Activated T-cell treated with anti-CD3 and anti-CD28 coated beads, Interleukin-2, amount 50 U/mL, for 1 hour (primary cell): ENCODE results near the gene PRMT1.
"Not testable (repeated sequence)": the region's sequence is repeated elsewhere in the genome, so short reads cannot be mapped to it uniquely, and the experiment has no call there.

Experiments
- DNase-seq: peaks from one replicate; pipeline ENCODE4 v3.0.0-alpha.2; 2020

Gene PRMT1

DNA sequence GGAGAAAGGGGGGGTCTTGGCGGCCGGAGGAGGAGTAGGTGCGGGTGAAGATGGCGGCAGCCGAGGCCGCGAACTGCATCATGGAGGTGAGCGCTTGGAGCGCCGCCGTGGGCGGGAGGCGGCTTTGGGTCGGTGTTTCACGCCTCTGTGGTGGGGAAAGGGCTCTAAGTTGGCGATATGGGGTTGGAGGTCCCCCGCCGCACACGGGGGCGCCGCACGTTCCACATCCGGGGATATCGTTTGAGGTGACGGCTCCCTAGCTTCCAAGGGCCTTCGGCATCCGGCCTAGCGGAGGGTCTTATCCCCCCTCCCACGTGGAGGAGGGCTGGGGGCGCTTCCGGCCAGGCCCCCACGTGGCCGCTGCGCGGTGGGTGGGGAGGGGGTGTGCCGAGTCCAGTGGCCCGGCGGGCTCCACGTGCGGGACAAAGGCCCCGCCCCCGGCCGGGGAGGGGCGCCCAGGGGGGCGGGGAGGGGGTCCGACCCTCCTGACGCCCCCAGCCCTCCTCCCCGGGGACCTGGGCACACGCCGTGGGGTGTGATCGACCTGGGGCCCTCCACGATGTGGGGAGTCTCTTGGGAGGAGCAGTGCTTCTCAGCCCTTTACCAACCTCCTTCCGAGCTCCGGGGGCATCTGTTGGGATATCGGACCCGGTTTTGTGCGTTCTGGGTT is at the start of gene PRMT1:
PRMT1 (plus strand) TSS at position 41 of the 670 bp plus-strand sequence; CDS start at position 51, 10 bp downstream.
- no peak for DNase-seq

DNA sequence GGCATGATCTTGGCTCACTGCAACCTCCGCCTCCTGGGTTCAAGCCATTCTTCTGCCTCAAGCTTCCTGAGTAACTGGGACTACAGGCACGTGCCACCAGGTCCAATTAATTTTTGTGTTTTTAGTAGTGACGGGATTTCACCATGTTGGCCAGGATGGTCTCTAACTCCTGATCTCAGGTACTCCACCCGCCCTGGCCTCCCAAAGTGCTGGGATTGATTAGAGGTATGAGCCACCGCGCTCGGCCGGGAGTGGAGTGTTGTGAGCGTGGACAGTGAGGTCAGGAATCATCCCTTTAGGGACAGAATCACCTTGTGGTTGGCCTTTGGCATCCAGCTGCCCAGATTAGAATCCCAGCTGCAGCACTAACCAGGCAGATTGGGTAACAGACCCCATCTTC is 47.4 kb upstream of the PRMT1 start:
- DNase-seq: no peak

DNA sequence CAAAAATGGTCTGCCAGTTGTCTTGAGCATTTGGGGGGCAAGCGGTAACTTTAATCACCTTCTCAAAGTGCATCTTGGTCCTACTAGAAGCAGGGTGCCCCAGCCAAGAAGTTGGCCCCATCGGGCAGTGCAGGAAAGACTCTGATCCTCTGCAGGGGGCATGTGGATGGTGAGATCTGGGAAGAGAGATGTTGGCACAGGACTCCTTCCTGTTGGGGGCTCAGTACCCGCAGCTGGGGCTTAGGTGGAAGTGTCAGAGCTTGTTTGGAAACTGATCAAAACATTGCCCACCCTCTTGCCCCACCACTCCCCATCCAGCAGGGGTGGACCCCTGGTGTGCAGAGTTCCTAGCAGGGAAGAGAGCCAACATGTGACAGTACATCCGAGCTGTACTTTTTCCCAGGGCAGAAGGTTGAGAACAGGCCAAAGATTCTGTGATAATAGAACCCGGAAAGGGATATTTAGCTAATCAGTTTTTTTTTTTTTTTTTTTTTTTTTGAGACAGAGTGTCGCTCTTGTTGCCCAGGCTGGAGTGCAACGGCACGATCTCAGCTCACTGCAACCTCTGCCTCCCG is 46.0 kb upstream of the PRMT1 start:
- DNase-seq: no peak

DNA sequence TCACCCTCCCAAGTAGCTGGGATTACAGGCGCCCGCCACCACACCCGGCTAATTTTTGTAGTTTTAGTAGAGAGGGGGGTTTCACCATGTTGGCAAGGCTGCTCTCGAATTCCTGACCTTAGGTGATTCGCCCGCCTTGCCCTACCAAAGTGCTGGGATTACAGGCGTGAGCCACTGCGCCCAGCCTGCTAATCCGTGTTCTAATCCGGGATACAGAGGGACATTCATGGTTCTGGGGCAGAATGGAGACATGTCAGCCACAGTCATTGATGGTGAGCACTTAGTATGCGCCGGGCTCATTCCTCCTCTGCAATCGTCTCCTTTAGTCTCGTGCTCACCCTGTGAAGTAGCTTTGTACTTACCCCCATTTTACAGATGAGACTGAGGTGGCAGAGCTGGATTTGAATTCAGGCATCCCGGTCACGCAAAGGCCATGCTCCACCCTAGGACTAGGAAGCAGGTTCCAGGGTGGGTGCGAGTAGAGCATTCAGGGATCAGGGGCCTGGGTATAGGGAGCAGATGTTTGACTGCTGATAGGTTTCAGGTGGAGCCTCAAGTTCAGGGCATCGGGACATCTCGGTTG is 45.4 kb upstream of the PRMT1 start:
- DNase-seq: no peak

DNA sequence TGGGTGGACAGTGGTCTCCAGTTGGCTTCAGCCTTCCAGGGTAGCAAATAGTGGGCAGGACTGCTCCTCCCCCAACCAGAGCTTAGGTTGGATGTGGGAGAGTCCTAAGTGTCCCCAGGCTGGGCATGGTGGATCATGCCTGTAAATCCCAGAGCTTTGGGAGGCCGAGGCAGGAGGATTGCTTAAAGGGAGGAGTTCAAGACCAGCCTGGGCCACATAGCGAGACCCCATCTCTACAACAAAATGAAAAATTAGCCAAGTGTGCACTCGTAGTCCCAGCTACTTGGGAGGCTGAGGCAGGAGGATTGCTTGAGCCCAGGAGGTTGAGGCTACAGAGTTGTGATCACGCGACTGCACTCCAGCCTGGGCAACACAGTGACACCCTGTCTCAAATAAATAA is 44.5 kb upstream of the PRMT1 start:
- no peak for DNase-seq

DNA sequence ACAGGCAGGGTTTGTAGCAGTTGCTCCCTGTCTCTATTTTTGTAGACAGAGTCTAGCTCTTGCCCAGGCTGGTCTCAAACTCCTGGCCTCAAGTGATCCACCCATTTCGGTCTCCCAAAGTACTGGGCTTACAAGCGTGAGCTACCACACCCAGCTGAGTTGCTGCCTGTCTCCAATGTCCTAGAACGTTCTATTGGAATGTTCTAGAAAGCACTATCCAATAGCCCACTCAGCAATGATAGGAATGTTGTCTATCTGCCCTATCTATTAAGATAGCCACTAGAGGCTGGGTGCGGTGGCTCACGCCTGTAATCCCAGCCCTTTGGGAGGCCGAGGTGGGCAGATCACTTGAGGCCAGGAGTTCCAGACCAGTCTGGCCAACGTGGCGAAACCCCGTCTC is 43.8 kb upstream of the PRMT1 start:
- DNase-seq: not testable (repeated sequence)

DNA sequence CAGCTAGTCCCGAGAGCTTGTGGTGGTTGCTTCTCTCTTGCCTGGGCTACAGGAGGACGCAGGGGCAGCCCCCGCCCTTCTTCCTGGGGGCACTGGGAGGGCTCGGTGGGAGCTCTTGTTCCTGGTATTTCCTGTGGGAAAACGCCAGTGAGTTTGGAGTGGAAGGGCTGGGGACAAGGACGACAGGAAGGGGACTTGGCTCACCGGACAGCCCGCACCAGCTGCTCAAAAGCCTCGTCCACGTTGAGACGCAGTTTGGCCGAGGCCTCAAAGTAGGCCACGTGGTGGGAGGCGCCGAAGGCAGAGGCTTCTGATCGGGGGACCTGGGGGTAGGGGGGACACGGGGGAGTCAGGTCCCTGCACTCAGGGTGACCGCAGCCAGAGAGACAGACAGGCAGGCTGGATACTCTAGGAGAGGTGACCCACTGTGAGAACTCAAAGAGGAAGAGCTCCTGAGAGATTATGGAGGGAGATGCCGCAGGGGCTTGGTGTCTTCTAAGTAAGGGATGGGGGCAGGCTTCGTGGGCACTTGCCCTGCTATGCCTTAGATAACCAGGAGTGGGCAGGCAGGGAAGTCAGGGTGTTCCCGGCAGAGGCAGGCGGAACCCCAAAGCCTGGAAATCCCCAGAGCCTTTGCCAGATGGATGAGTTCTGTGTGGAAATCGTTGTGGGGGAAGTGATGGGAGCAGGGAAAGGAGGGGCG is 41.4 kb upstream of the PRMT1 start:
- DNase-seq: no peak

DNA sequence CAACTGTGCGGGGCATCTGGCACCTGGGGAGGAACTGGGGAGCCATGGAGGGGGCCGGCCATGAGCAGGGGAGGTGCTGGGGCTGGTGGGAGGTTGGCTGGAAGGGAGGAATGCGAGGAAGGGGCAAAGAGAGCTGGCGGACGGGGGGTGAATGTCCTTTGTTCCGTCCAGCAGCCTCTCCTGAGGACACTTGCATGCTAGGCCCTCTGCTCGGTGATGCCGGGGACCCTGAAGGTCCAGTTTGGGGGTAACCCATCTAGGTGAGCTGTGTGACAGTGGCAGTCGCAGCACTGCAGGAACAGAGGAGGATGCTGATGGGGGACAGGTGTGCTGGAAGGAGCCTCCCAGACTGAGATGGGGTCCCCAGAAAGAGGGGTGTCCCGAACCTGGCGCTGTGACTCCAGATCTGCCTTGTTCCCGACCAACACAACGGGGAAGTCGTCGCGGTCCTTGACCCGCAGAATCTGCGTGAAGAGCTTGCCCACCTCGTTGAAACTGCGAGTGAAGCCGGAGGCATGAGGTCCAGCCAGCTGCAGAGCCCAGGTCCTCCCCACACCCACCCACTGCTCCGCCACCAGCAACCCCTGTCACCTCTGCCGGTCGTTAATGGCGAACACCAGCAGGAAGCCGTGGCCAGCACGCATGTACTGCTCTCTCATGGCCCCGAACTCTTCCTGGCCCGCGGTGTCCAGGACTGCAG is 40.7 kb upstream of the PRMT1 start:
- DNase-seq: no peak

DNA sequence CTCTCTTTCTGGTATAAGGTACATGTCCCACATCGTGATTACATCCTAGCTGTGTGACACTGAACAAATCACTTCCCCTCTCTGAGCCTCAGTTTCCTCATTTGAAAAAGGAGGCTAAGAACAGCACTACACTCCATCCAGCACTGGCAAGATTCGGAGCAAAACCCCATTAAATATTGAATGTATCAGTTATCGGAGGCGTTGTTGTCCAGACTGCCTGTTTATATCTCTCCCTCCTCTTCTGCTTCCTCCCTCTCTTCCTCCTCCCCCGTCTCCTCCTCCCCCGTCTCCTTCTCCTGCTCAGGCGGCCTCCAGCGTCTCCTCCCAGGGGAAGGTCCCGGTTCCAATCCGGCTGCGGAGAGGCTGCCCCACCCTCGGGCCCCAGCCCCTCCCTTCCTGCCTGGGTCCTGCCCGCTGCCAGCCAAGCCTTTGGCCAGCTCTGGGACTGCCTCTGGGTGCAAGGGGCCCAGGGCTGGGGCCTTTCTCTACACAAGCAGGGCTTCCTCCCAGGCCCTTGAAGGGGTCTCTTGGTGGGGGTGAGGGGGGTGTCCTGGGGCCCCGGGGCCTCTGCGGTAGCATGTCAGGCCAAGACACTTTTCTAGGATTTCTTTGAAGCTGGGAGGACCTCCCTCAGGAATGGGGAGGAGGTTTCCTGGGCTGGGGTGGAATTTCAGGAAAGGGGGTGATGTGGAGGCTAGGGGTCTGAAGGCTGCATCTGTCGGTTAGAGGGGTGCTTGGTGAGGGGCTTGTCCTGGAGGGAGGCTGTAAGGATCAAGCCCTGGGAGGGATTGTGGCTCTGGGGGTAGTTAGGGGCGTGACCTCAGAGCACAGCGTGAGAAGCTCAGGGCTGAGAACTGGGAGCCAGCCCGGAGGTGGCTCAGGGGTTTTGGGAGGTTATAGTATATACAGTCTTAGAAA is 39.0 kb upstream of the PRMT1 start:
- DNase-seq: no peak

GRCh38 chr19:49639401-49640112 is 37.5 kb upstream of the PRMT1 start:
- DNase-seq: no peak

DNA sequence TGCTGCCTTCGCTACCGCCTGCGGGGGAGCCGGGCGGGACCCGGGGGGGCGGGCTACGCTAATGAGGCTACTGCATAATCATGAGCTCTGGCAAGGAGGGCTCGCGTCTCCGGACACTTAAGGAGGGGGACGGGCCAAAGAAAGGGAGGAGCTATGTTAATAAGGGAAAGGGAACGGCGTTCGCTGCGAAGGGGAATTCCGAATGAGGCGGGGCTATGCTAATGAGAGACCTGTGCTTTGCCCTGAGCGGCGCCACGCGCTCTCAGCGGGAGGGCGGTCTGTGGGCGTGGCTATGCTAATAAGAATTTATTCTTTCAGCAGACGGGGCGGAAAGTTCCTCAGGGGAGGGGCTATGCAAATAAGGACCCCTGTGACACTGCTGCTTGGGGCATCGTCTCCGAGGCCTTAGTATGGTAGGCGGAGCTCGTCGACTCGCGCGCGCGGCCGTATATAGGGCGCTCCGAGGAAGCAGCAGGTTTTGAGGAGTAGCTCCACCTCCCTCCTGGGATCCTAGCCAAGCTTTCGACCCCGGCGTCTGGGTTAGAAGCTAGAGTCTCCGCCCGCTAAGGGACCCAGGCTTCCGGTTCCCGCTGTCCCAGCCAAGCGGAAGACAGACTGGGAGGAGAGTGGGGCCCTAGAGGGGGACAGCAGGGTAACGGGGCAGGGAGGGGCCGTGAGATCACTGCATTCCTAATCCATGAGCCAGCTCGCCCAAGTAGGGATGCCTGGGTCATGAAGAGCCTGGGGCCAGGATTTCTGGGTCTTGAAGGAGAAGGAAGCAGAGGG is 36.8 kb upstream of the PRMT1 start, which contains the start of gene RRAS:
RRAS (minus strand) TSS at position 31 of the 786 bp plus-strand sequence. CDS start 45 bp downstream, outside the sequence.
- peak; percentile 98 for DNase-seq

- DNase-seq: peak; percentile 99
Observed at GRCh38 chr19:49641688-49642491, 35.2 kb upstream of the PRMT1 start, which contains the start of gene SCAF1. Gene SCAF1, plus strand, starts transcription at chr19:49642209. Its CDS starts 2,818 bp downstream, at chr19:49645027.

DNA sequence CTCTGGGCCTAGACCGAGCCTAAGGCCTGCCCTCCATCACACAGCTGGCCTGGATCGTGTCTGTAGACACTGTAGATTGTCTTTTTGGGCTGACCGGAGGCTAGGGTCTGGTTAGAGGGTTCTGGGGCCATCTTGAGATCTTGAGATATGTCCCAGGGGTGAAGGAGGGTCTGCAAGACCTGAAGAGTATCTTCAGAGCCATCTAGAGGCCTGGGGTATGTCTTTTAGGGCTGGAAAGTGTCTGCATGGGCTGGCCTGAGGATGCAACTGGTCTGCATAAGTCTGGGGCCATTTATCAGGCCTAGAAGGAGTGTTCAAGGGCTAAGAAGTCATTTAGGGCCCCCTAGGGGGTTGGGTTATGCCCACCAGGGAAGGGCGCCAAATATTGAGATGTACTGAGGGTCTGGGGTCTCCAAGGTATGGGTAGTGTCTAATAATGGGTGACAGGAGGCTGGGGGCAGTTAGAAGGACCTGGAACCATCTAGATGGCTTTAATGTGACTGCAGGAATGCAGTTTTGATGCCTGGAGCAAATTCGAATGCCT is 34.5 kb upstream of the PRMT1 start:
- DNase-seq: no peak

DNA sequence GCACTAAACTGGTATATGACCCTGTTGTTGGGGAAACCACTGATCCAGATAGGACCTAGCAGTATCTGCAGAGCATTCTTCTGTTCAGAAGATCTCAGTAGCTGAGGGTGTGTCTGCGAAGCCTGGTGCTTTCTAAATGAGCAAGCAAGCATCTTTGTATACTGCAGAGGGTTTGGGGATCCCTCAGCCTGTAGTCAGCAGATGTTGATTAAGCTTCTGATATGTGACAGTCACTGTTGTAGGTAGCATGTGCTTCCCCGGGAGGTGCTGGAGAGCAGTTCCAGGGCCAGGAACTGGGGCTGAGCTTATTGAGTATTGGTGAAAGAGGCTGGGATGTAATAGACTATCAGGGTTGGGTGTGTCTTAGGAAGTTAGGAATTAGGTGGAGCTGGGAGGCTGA is 33.6 kb upstream of the PRMT1 start:
- DNase-seq: no peak

GRCh38 chr19:49645592-49645991 is 31.5 kb upstream of the PRMT1 start:
- DNase-seq: no peak

GRCh38 chr19:49645995-49646394 is 31.1 kb upstream of the PRMT1 start:
- no peak for DNase-seq

DNA sequence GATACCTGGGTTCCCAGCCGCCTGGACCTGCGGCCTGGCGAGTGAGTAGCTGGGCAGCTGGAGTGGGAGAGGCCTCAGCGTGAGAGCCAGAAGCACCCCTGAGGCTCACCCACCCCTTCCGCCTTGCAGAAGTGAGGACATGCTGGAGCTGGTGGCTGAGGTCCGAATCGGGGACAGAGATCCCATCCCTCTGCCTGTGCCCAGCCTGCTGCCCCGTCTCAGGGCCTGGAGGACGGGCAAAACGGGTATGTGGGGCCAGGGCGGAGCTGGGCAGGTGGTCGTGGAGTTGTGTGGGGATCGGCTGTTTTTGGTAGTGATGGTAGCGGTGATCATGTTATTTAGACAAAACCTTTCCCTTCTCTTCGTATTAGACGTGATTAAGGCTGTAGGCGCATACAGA is 30.5 kb upstream of the PRMT1 start:
- DNase-seq: no peak

GRCh38 chr19:49651029-49651819 is 25.8 kb upstream of the PRMT1 start:
- DNase-seq: no peak
